ENCODE measurements around the gene KCNMA1. TPM values are rescaled to one million over a fixed set of nuclear protein-coding genes. Genes with fewer than 3 reads are reported as not detected.

The KCNMA1 gene
- total RNA-seq, 1 donor = 106 TPM

GRCh38 chr10:77580482-77580881 is 57.1 kb downstream of the KCNMA1 start:
- no peak for TF ChIP-seq CTCF (IDR thresholded peaks at IDR 0.05; ENCODE audit: insufficient read depth, low read length)
- DNase-seq (ENCODE audit: low read depth) = no peak
- H3K4me3 ChIP-seq (ENCODE audit: low read depth, low read length) = no peak overlapping the region

GRCh38 chr10:77578583-77579227 is 58.9 kb downstream of the KCNMA1 start:
- no peak for TF ChIP-seq CTCF (IDR thresholded peaks at IDR 0.05; ENCODE audit: insufficient read depth, low read length)
- DNase-seq (ENCODE audit: low read depth) = peak; percentile 18

GRCh38 chr10:77577666-77578229 is 59.9 kb downstream of the KCNMA1 start:
- no peak for TF ChIP-seq CTCF (IDR thresholded peaks at IDR 0.05; ENCODE audit: insufficient read depth, low read length)
- DNase-seq (ENCODE audit: low read depth) = no peak
- H3K4me3 ChIP-seq (ENCODE audit: low read depth, low read length) = no peak overlapping the region

More at GRCh38 chr10:77578583-77579227, 58.9 kb downstream of the KCNMA1 start:
- no peak overlapping the region for H3K4me3 ChIP-seq (ENCODE audit: low read depth, low read length)

GRCh38 chr10:77576444-77577032 is 61.1 kb downstream of the KCNMA1 start:
- no peak overlapping the region for H3K4me3 ChIP-seq (ENCODE audit: low read depth, low read length)
- TF ChIP-seq CTCF (IDR thresholded peaks at IDR 0.05; ENCODE audit: insufficient read depth, low read length) = no peak
- DNase-seq (ENCODE audit: low read depth) = no peak

- no peak overlapping the region for H3K4me3 ChIP-seq (ENCODE audit: low read depth, low read length)
- TF ChIP-seq CTCF (IDR thresholded peaks at IDR 0.05; ENCODE audit: insufficient read depth, low read length) = no peak
- no peak for DNase-seq (ENCODE audit: low read depth)
These were observed 61.6 kb downstream of the KCNMA1 start for GRCh38 chr10:77576007-77576367.

- no peak overlapping the region for H3K4me3 ChIP-seq (ENCODE audit: low read depth, low read length)
- no peak for TF ChIP-seq CTCF (IDR thresholded peaks at IDR 0.05; ENCODE audit: insufficient read depth, low read length)
- no peak for DNase-seq (ENCODE audit: low read depth)
These were observed 62.2 kb downstream of the KCNMA1 start for GRCh38 chr10:77575271-77576006.
